Erythroblast (primary cell): Measurements from ENCODE around the gene QKI.
A peak's percentile ranks its signal among the peaks of the same experiment; 100 is the strongest.

Source experiments
- DNase-seq, 2 experiments: peaks; one replicate each; lab custom pipeline; 2025; lab: John Stamatoyannopoulos, UW
- GATA1 ChIP-seq: IDR thresholded peaks from 2 replicates; pipeline ENCODE4 v1.6.1; 2011; ENCODE audit warnings: low read depth, mild to moderate bottlenecking, control low read depth, low read length, moderate library complexity
- POLR2A ChIP-seq: IDR thresholded peaks from 2 replicates; pipeline ENCODE4 v1.6.1; 2011; ENCODE audit warnings: mild to moderate bottlenecking, low read length

The QKI gene

GRCh38 chr6:163489584-163489983 is 75.1 kb downstream of the QKI start:
- no peak for TF ChIP-seq POLR2A
- no peak for TF ChIP-seq GATA1
- DNase-seq, result no peak

DNA sequence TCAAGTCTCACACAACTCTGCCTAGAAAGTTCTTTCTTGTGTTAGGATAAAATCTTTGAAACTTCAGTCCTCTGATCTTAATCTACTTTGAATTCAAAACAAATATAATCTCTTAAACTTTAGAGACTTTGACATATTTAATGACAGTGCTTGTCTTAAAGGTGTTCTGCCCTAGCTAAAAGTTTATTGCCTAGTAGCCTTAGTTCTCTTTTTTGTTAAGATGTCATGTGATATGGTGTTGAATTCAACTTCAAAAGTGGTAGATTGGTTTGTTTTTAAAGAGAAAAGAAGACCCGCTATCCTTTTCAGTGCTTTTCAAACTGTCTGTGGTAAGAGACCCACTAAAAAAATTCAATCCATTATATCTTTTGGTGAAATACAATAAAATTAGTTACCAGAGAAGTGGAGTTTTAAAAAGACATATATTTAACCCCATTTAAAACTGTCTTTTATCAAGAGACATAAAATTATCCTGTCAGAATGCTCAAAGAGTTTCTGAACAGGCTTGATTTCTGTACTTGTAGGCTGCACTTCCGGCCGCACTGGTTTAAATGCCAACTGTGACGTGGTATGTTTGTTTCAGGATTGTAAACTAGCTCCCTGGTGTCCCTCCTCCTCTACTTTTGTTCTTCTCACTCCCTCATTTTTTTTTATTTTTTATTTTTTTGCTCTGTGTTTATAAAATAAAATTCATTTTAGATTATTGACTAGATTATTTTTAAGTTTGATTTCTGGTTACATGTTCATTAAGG is 76.5 kb downstream of the QKI start:
- TF ChIP-seq POLR2A (no peak), GATA1 (no peak)
- no peak for DNase-seq

DNA sequence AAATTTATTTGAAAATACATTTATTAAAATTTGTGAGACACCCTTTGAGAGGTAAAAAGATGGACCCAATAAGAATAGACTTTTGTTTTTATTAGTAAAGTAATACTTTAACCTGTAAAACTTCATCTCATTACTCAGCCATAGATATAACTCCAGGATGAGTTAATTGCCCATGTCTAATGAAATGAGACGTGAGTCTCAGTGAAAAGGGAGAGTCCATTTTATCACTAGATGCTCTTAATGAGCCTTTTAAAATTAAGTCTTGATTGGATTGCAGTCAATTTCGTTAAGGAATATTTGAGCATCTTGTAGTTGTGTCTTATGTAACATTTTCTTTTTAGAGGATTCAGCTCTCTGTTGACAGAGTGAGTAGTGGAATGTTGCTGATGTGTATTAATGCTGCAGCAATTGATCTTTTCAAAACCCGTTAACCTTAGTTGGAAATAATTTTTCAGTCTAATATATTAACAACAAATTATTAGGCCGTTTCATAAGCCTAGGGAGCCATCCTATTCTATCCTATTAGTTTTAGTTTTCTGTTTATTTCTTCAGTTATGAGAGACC is 77.3 kb downstream of the QKI start:
- TF ChIP-seq POLR2A (no peak), GATA1 (no peak)
- DNase-seq, result no peak

GRCh38 chr6:163494279-163494727 is 79.8 kb downstream of the QKI start:
- TF ChIP-seq GATA1, result no peak
- no peak for DNase-seq

DNA sequence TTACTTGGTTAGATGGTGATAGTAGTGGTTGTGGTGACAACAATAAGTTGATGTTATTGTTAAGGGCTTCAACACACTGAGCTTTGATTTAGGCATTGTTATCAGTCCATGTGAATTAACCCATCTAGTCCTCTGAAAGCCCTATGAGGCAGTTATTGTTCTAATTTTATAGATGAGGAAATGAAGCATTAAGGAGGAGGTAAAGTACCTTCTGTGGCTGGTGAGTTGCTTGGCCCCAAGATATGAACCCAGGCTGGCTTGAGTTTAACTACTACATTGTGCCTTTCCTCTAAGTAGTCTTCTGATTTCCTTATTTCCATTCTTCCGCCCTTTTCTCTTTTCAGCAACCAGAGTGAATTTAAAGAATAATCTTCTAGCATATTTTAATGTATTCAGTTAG is 81.7 kb downstream of the QKI start:
- TF ChIP-seq GATA1 (no peak), POLR2A (no peak)
- DNase-seq, result no peak

DNA sequence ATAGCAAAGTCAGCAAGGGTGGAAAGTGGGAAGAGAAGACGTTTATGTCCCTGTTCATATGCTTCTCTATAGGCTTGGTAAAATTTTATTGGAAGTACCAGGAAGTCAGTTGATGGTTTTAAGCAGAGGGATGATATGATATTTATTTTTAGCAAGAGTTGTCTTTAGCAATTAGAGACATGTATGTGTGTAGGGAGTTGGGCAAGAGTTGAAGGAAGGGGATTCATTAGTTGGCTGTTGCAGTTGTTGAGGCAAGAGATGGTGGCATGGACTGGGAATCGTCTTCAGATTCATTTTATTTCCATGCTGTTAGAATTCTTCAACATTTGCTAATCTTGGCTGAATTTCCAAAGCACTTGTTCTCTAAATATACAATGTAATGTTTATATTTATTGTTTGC is 85.6 kb downstream of the QKI start:
- TF ChIP-seq GATA1 (no peak), POLR2A (no peak)

GRCh38 chr6:163501026-163501425 is 86.5 kb downstream of the QKI start:
- no peak for TF ChIP-seq POLR2A
- no peak for TF ChIP-seq GATA1
- DNase-seq, result no peak

More for the DNA sequence above, 85.6 kb downstream of the QKI start:
- no peak for DNase-seq

- no peak for DNase-seq
- no peak for TF ChIP-seq POLR2A
- TF ChIP-seq GATA1, result no peak
Observed at GRCh38 chr6:163501439-163501838, 86.9 kb downstream of the QKI start.

DNA sequence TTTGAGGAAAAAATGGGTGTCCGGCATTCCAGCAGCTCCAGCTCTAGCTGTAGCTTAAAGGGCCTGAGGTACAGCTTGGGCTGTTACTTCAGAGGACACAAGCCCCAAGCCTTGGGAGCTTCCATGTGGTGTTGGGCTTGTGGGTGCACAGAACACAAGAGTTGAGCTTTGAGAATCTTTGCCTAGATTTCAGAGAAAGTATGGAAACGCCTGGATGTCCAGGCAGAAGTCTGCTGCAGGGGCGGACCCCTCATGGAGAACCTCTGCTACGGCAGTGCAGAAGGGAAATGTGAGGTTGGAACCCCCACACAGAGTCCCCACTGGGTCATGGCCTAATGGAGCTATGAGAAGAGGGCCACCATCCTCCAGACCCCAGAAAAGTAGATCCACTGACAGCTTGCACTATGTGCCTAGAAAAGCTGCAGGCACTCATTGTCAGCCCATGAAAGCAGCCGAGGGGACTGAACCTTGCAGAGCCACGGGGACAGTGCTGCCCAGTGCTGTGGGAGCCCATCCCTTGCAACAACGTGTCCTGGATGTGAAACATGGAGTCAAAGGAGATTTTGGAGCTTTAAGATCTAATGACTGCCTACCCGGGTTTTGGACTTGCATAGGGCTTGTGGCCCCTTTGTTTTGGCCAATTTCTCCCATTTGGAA is 90.6 kb downstream of the QKI start:
- DNase-seq, result no peak
- TF ChIP-seq GATA1 (no peak), POLR2A (no peak)

DNA sequence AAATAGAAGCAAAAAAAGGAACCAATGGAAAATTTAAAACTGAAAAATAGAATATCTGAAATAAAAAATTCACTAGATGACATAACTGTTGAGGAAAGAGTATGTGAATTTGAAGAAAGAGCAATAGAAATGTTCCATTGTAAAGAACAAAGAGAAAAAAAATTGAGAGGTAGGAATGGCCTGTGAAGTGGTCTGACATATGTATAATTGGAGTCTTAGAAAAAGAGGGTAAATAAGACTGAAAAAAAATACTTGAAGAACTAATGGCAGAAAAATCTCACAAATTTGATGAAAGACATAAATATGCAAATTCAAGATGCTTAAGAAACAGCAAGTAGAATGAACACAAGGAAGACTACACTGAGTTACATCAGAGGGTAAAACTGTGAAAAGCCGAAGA is 93.4 kb downstream of the QKI start:
- peak; percentile 28 to 37 for DNase-seq

GRCh38 chr6:163513003-163513402 is 98.5 kb downstream of the QKI start:
- DNase-seq, result peak in 1 of 2 experiments; percentile 40
- no peak for TF ChIP-seq POLR2A
- TF ChIP-seq GATA1, result no peak

More for the DNA sequence above, 93.4 kb downstream of the QKI start:
- no peak for TF ChIP-seq GATA1
- TF ChIP-seq POLR2A, result no peak

GRCh38 chr6:163513570-163514166 is 99.2 kb downstream of the QKI start:
- TF ChIP-seq GATA1 (no peak), POLR2A (no peak)
- DNase-seq, result peak; percentile 44 to 67

DNA sequence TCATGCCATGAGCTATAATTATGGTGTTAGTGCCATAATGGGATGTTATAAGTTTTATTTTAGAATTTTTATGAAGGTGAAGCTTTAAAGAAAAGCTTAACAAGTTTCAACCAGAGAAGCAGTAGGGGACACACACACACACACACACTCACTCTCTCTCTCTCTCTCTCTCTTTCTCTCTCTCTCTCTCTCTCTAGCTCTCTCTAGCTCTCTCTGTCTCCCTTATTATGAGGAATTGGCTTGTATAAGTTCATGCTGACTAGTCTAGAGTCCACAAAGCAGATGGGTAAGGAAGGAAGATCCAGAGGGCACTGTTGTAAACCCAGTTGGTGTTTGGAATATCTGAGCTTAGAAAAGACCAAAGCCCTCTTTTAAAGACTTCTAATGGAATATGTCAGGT is 102.4 kb downstream of the QKI start:
- DNase-seq, result no peak
- TF ChIP-seq GATA1 (no peak), POLR2A (no peak)

DNA sequence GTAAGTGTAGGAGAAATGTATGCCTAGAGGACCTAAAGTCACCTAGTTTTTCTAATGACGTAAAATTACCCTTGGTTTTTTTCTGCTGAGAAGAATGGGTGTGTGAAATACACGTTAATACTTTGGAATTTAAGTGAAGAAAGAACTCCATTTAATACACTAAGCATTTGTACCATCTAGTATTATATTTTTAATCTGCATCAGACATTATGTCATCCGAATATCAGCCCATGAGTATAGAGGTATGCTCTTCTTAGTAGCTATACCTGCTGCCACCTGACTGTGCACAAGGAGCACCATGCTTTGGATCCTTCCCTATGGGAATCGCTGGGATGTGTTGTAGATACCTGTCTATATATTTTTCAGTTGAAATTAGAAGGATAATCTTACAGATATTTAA is 106.4 kb downstream of the QKI start:
- TF ChIP-seq GATA1 (no peak), POLR2A (no peak)
- no peak for DNase-seq

- TF ChIP-seq GATA1 (no peak), POLR2A (no peak)
- no peak for DNase-seq
Observed at GRCh38 chr6:163522033-163522432, 107.5 kb downstream of the QKI start.
